Epithelial cell of prostate (primary cell): ENCODE measurements around the gene AKT1.

Experiments
- DNase-seq: peaks from one replicate; pipeline ENCODE4 v3.0.0-alpha.2; 2011; ENCODE audit warnings: low read depth, low spot score
- H3K27ac ChIP-seq: fragments of 450-650 bp; 2 replicates; pipeline ENCODE4 v1.5.1; 2017; ENCODE audit warnings: mild to moderate bottlenecking

Gene AKT1

GRCh38 chr14:104800771-104801519 lies 5.4 kb upstream of the AKT1 start, which contains the start of gene ZBTB42:
Gene ZBTB42 (plus strand): TSS chr14:104801101. CDS start chr14:104801198, 97 bp downstream.
- peak; percentile 59 for DNase-seq
- peak within 1 kb of the TSS; percentile 47 for H3K27ac ChIP-seq

GRCh38 chr14:104800015-104800770 lies 4.6 kb upstream of the AKT1 start:
- H3K27ac ChIP-seq = peak overlapping the region; percentile 47
- DNase-seq = no peak

- no peak overlapping the region for H3K27ac ChIP-seq
- DNase-seq = no peak
Observed at GRCh38 chr14:104799244-104800014, 3.9 kb upstream of the AKT1 start.

GRCh38 chr14:104798300-104799243 lies 3.0 kb upstream of the AKT1 start:
- no peak overlapping the region for H3K27ac ChIP-seq

GRCh38 chr14:104797115-104798044 lies 1.8 kb upstream of the AKT1 start:
- no peak for DNase-seq
- no peak overlapping the region for H3K27ac ChIP-seq

More at GRCh38 chr14:104798300-104799243, 3.0 kb upstream of the AKT1 start:
- no peak for DNase-seq

GRCh38 chr14:104796687-104797081 lies 1.1 kb upstream of the AKT1 start:
- H3K27ac ChIP-seq = no peak overlapping the region
- DNase-seq = no peak

GRCh38 chr14:104795781-104796686 lies 486 bp upstream of the AKT1 start:
- H3K27ac ChIP-seq = peak overlapping the region; percentile 65
- DNase-seq = no peak

- H3K27ac ChIP-seq = peak overlapping the region; percentile 65
- DNase-seq = no peak
Observed at GRCh38 chr14:104794631-104794992, 936 bp downstream of the AKT1 start.

- H3K27ac ChIP-seq = peak overlapping the region; percentile 65
- DNase-seq = peak; percentile 18
Observed at GRCh38 chr14:104794099-104794498, 1.4 kb downstream of the AKT1 start.

GRCh38 chr14:104793703-104793959 lies 1.9 kb downstream of the AKT1 start:
- DNase-seq = no peak
- H3K27ac ChIP-seq = no peak overlapping the region

GRCh38 chr14:104792945-104793702 lies 2.4 kb downstream of the AKT1 start:
- H3K27ac ChIP-seq = no peak overlapping the region
- DNase-seq = no peak

- H3K27ac ChIP-seq = no peak overlapping the region
- DNase-seq = no peak
Observed at GRCh38 chr14:104792101-104792884, 3.3 kb downstream of the AKT1 start.

GRCh38 chr14:104791425-104791824 lies 4.1 kb downstream of the AKT1 start:
- DNase-seq = no peak
- H3K27ac ChIP-seq = no peak overlapping the region

GRCh38 chr14:104789752-104790743 lies 5.5 kb downstream of the AKT1 start:
- DNase-seq = no peak
- H3K27ac ChIP-seq = no peak overlapping the region
